Right hindlimb (tissue), 1 donor: ENCODE measurements around the gene GPC5.
"Not testable (repeated sequence)": the region's sequence is repeated elsewhere in the genome, so short reads cannot be mapped to it uniquely, and the experiment has no call there.

Experiments
- DNase-seq: peaks from one replicate; pipeline ENCODE4 v3.0.0-alpha.2; 2018

GPC5 gene

GRCh38 chr13:92196591-92197256, 798.3 kb downstream of the GPC5 start:
- DNase-seq: no peak

- DNase-seq: no peak
These were observed 799.2 kb downstream of the GPC5 start for GRCh38 chr13:92197669-92198068.

GRCh38 chr13:92218615-92219014, 820.2 kb downstream of the GPC5 start:
- DNase-seq: no peak

GRCh38 chr13:92221916-92222315, 823.5 kb downstream of the GPC5 start:
- no peak for DNase-seq

- no peak for DNase-seq
These were observed 825.8 kb downstream of the GPC5 start for GRCh38 chr13:92224052-92224821.

GRCh38 chr13:92224825-92225224, 826.4 kb downstream of the GPC5 start:
- DNase-seq: no peak

GRCh38 chr13:92225861-92226260, 827.4 kb downstream of the GPC5 start:
- DNase-seq: no peak

GRCh38 chr13:92232871-92233270, 834.5 kb downstream of the GPC5 start:
- DNase-seq: no peak

- no peak for DNase-seq
These were observed 853.3 kb downstream of the GPC5 start for GRCh38 chr13:92251671-92252210.

- DNase-seq: no peak
These were observed 857.1 kb downstream of the GPC5 start for GRCh38 chr13:92255526-92255925.

- DNase-seq: no peak
These were observed 857.8 kb downstream of the GPC5 start for GRCh38 chr13:92256211-92256610.

GRCh38 chr13:92259046-92259445, 860.6 kb downstream of the GPC5 start:
- DNase-seq: no peak

GRCh38 chr13:92259523-92259922, 861.1 kb downstream of the GPC5 start:
- no peak for DNase-seq

GRCh38 chr13:92260363-92260762, 861.9 kb downstream of the GPC5 start:
- no peak for DNase-seq

GRCh38 chr13:92262100-92262788, 863.8 kb downstream of the GPC5 start:
- no peak for DNase-seq

GRCh38 chr13:92265408-92265807, 867.0 kb downstream of the GPC5 start:
- no peak for DNase-seq

GRCh38 chr13:92270990-92271389, 872.6 kb downstream of the GPC5 start:
- no peak for DNase-seq

- no peak for DNase-seq
These were observed 873.8 kb downstream of the GPC5 start for GRCh38 chr13:92272177-92272576.

GRCh38 chr13:92280986-92281385, 882.6 kb downstream of the GPC5 start:
- not testable (repeated sequence) for DNase-seq

GRCh38 chr13:92290718-92291307, 892.4 kb downstream of the GPC5 start:
- not testable (repeated sequence) for DNase-seq

- not testable (repeated sequence) for DNase-seq
These were observed 896.1 kb downstream of the GPC5 start for GRCh38 chr13:92294533-92294932.

- not testable (repeated sequence) for DNase-seq
These were observed 897.8 kb downstream of the GPC5 start for GRCh38 chr13:92296154-92296671.
